GM12873 (cell line): ENCODE measurements around the gene LIMCH1.

ENCODE experiments used
- CTCF ChIP-seq: IDR thresholded peaks from 2 replicates; pipeline ENCODE4 v1.5.1; 2012; ENCODE audit warnings: low read depth, mild to moderate bottlenecking, moderate library complexity, low read length, control low read depth; ENCODE audit not compliant: insufficient read depth; ENCODE audit errors: missing control alignments

The LIMCH1 gene

GRCh38 chr4:41619161-41619560 lies 81.2 kb downstream of the LIMCH1 start:
- no peak for TF ChIP-seq CTCF

- no peak for TF ChIP-seq CTCF
Measured at GRCh38 chr4:41620594-41621256, 82.8 kb downstream of the LIMCH1 start.

GRCh38 chr4:41622787-41623186 lies 84.8 kb downstream of the LIMCH1 start:
- TF ChIP-seq CTCF: no peak

GRCh38 chr4:41624765-41625164 lies 86.8 kb downstream of the LIMCH1 start:
- TF ChIP-seq CTCF: no peak

GRCh38 chr4:41625531-41625930 lies 87.6 kb downstream of the LIMCH1 start:
- no peak for TF ChIP-seq CTCF

GRCh38 chr4:41628936-41629335 lies 91.0 kb downstream of the LIMCH1 start:
- TF ChIP-seq CTCF: no peak

GRCh38 chr4:41631523-41631922 lies 93.6 kb downstream of the LIMCH1 start:
- no peak for TF ChIP-seq CTCF
